GM12878 (cell line): ENCODE data around the gene CCDC136.

Experiments
- ASH2L ChIP-seq: fragments of 300-600, 200-600 bp; sonication (generic); IDR thresholded peaks from 2 replicates; pipeline ENCODE4 v1.6.1; 2017; ENCODE audit warnings: low read depth, mild to moderate bottlenecking, borderline replicate concordance
- ELK1 ChIP-seq: IDR thresholded peaks from 2 replicates; pipeline ENCODE4 v1.6.1; 2012; ENCODE audit warnings: low read depth, low read length, improper control_type of control experiment
- EP300 ChIP-seq, 2 experiments: fragments of 150-350 bp in 1 of 2; IDR thresholded peaks; 2 replicates each; pipeline ENCODE4 v1.6.1; 2011 to 2012; ENCODE audit warnings: low read depth in 2 of 2, low read length in 2 of 2, borderline replicate concordance in 1 of 2, improper control_type of control experiment in 1 of 2, inconsistent platforms in 1 of 2; ENCODE audit not compliant: control insufficient read depth in 1 of 2
- EZH2 ChIP-seq: IDR thresholded peaks from 2 replicates; pipeline ENCODE4 v1.6.1; 2012; ENCODE audit warnings: low read depth, mild to moderate bottlenecking, control low read depth, inconsistent platforms, low read length, borderline replicate concordance; ENCODE audit not compliant: control insufficient read depth
- HDAC6 ChIP-seq: fragments of 200-600 bp; sonication (generic); IDR thresholded peaks from one replicate; pipeline ENCODE4 v1.8.0; 2017; ENCODE audit warnings: antibody characterized with exemption; ENCODE audit not compliant: unreplicated experiment
- MLLT1 ChIP-seq: fragments of 450-650 bp; IDR thresholded peaks from 2 replicates; pipeline ENCODE4 v1.6.1; 2016; ENCODE audit warnings: mild to moderate bottlenecking
- TCF12 ChIP-seq: IDR thresholded peaks from 2 replicates; pipeline ENCODE4 v1.6.1; 2011; ENCODE audit warnings: low read depth, mild to moderate bottlenecking, low read length
- WRNIP1 ChIP-seq: IDR thresholded peaks from 2 replicates; pipeline ENCODE4 v1.6.1; 2011; ENCODE audit warnings: low read depth, low read length, improper control_type of control experiment, borderline replicate concordance
- ZNF384 ChIP-seq: IDR thresholded peaks from 2 replicates; pipeline ENCODE4 v1.6.1; 2012; ENCODE audit warnings: low read depth, mild to moderate bottlenecking, low read length, improper control_type of control experiment, borderline replicate concordance
- ZSCAN29 ChIP-seq: fragments of 450-650 bp; IDR thresholded peaks from 2 replicates; pipeline ENCODE4 v1.6.1; 2017; ENCODE audit warnings: mild to moderate bottlenecking, moderate library complexity
- TF ChIP-seq, protein P1 (sequence below): IDR thresholded peaks from 2 replicates; pipeline ENCODE4 v1.6.1; 2011; ENCODE audit warnings: mild to moderate bottlenecking, low read depth, low read length, moderate library complexity; ENCODE audit not compliant: insufficient replicate concordance
- TF ChIP-seq, protein P2 (sequence below): IDR thresholded peaks from 2 replicates; pipeline ENCODE4 v1.6.1; 2012; ENCODE audit warnings: mild to moderate bottlenecking, low read depth, low read length

- no peak for TF ChIP-seq MLLT1
- TF ChIP-seq EZH2 = no peak
- TF ChIP-seq, protein P1, sequence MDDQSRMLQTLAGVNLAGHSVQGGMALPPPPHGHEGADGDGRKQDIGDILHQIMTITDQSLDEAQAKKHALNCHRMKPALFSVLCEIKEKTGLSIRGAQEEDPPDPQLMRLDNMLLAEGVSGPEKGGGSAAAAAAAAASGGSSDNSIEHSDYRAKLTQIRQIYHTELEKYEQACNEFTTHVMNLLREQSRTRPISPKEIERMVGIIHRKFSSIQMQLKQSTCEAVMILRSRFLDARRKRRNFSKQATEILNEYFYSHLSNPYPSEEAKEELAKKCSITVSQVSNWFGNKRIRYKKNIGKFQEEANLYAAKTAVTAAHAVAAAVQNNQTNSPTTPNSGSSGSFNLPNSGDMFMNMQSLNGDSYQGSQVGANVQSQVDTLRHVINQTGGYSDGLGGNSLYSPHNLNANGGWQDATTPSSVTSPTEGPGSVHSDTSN = no peak
- TF ChIP-seq ZSCAN29 = no peak
- no peak for TF ChIP-seq HDAC6
- TF ChIP-seq EP300 (IDR thresholded peaks at IDR 0.05; ENCODE audit: borderline replicate concordance in 1 of 2, control insufficient read depth in 1 of 2, low read depth in 2 of 2, low read length in 2 of 2) = no peak
- no peak for TF ChIP-seq TCF12
- no peak for TF ChIP-seq ASH2L
- no peak for TF ChIP-seq ZNF384
- TF ChIP-seq, protein P2, sequence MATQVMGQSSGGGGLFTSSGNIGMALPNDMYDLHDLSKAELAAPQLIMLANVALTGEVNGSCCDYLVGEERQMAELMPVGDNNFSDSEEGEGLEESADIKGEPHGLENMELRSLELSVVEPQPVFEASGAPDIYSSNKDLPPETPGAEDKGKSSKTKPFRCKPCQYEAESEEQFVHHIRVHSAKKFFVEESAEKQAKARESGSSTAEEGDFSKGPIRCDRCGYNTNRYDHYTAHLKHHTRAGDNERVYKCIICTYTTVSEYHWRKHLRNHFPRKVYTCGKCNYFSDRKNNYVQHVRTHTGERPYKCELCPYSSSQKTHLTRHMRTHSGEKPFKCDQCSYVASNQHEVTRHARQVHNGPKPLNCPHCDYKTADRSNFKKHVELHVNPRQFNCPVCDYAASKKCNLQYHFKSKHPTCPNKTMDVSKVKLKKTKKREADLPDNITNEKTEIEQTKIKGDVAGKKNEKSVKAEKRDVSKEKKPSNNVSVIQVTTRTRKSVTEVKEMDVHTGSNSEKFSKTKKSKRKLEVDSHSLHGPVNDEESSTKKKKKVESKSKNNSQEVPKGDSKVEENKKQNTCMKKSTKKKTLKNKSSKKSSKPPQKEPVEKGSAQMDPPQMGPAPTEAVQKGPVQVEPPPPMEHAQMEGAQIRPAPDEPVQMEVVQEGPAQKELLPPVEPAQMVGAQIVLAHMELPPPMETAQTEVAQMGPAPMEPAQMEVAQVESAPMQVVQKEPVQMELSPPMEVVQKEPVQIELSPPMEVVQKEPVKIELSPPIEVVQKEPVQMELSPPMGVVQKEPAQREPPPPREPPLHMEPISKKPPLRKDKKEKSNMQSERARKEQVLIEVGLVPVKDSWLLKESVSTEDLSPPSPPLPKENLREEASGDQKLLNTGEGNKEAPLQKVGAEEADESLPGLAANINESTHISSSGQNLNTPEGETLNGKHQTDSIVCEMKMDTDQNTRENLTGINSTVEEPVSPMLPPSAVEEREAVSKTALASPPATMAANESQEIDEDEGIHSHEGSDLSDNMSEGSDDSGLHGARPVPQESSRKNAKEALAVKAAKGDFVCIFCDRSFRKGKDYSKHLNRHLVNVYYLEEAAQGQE = no peak
- no peak for TF ChIP-seq ELK1
- no peak for TF ChIP-seq WRNIP1
Observed at GRCh38 chr7:128827248-128827958, 35.6 kb downstream of the CCDC136 start.
